ENCODE data around the gene PLEKHB2.
"Not testable (repeated sequence)": the region's sequence is repeated elsewhere in the genome, so short reads cannot be mapped to it uniquely, and the experiment has no call there.

PLEKHB2 gene

DNA sequence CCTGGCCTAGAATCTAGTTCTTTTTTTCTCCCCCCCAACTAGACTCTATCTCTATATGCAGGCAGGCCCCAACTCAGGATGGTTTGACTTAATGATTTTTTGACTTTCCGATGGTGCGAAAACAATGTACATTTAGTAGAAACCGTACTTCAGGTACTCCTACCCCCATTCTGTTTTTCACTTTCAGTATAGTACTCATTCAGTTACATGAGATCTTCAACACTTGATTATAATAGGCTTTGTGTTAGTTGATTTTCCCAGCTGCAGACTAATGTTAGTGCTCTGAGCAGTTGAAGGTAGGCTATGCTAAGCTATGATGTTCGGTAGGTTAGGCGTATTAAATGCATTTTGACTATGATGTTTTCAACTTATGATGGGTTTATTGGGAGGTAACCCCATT lies 37.7 kb downstream of the PLEKHB2 start:
- in situ Hi-C loops (cut with MboI; ENCODE audit: low sequenced_read_pairs): no loop called here

DNA sequence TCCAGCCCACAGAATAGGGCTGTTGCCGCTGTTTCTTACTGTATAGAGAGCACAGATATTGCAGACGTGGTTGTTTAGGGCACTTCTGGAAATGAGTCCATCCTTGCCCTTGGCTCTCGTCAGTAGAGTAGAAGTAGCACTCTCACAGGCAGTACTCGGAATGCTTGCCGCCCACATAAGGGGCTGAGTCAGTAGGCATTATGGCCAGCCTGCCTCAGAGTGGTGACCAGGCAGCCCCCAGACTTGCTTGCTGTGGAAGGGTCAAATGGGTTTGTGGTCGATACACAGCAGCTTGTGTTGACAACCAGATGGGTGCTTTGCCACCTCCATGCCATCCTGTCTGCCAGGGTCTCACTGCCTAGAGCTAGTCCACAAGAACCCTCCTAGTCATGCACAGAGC lies 38.7 kb downstream of the PLEKHB2 start:
- in situ Hi-C loops (cut with MboI; ENCODE audit: low sequenced_read_pairs): no loop called here

GRCh38 chr2:131145040-131145439 lies 39.9 kb downstream of the PLEKHB2 start:
- in situ Hi-C loops (cut with MboI; ENCODE audit: low sequenced_read_pairs): no loop called here

- in situ Hi-C loops (cut with MboI; ENCODE audit: low sequenced_read_pairs): no loop called here
These were observed 41.1 kb downstream of the PLEKHB2 start for GRCh38 chr2:131146231-131146630.

DNA sequence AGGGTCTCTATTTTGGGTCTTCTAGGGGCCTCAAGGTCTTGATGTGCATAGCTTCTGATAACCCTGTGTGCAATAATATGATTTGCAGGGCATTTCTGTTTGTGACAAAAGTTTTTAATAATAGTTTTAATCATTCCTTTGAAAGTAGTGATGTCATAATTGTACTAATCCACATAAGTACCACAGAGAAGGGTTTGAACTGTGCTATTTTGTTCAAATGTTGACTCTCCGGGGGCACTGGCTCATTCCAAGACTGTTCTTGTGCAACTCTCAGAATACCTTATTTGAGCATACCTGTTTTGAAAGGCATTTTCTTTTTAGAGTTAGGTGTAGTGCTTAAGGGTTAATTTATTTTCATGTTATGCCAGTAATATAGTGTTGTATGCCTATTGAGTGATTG lies 41.6 kb downstream of the PLEKHB2 start:
- in situ Hi-C loops (cut with MboI; ENCODE audit: low sequenced_read_pairs): no loop called here

DNA sequence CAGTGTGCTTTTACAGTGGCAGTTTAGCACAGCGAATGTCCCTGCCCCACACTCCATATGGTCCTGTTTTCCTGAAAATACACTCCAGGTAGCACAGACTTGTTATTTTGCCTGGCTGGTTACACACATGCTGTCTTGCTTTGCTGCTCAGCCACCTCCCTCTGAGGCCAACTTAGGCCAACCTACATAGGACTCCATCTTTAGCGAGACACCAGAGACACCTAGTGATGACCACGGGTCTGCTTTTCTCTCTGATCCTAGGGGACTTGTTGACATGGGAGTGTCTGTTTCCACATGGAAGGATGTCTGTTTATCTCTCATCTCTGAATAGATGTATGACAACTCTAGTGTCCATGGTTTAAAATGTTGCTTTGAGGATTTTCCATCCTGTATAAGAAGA lies 43.3 kb downstream of the PLEKHB2 start:
- in situ Hi-C loops (cut with MboI; ENCODE audit: low sequenced_read_pairs): no loop called here

DNA sequence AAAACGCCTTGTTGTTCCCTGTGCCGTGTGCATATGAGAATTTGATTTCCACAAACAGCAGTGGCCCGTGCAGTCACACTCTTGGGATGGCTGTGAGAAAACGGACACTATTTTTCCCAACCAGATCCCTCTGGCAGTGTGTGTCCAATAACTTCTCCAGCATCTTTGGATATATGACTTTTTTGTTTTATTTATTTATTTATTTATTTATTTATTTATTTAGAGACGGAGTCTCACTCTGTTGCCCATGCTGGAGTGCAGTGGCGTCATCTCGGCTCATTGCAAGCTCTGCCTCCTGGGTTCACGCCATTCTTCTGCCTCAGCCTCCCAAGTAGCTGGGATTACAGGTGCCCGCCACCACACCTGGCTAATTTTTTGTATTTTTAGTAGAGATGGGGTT lies 45.0 kb downstream of the PLEKHB2 start:
- in situ Hi-C loops (cut with MboI; ENCODE audit: low sequenced_read_pairs): not testable (repeated sequence)

DNA sequence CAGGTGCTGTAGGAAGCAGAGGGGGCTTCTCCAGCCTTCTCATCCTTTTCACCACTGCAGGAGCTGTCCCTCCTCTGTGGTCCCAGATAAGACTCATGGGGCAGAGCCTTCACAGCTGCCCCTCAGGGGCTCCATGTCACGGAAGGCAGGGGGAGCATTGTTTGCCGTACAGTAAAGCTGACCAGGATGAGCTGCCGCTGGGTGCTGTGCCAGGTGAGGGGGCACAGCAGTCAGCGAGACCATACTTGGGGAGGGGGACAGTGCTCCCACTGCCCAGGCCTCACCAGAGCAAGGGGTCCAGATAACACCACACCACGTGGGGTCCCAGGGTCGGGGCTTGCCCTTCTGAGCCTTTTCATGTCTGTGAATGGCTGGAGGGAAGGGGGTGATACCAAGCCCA lies 46.3 kb downstream of the PLEKHB2 start:
- in situ Hi-C loops (cut with MboI; ENCODE audit: low sequenced_read_pairs): no loop called here

- in situ Hi-C loops (cut with MboI; ENCODE audit: low sequenced_read_pairs): no loop called here
These were observed 46.9 kb downstream of the PLEKHB2 start for GRCh38 chr2:131152074-131152473.

GRCh38 chr2:131153529-131153928 lies 48.4 kb downstream of the PLEKHB2 start:
- in situ Hi-C loops (cut with MboI; ENCODE audit: low sequenced_read_pairs): no loop called here

DNA sequence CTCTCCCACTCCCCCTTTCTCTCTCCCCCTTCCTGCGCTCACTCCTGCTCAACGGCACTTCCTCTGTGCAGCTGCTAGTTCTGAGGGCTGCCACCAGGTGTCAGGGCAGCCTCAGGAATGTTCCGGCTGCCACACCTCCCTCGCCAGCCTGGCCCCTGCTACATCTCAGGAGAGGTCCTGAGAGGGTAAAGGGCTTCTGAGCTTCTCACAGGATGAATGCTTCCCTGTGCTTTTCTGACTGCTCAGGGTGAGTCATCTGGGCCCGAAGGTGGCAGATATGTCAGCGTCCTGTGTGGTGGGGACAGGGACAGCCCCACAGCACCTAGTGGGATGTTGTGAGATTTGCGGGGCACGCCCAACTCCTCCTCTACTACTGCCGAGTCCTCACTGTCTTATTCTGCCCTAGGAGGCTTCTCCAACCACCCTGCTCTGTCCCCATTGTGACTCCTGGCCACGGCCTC lies 49.0 kb downstream of the PLEKHB2 start:
- in situ Hi-C loops (cut with MboI; ENCODE audit: low sequenced_read_pairs): no loop called here

DNA sequence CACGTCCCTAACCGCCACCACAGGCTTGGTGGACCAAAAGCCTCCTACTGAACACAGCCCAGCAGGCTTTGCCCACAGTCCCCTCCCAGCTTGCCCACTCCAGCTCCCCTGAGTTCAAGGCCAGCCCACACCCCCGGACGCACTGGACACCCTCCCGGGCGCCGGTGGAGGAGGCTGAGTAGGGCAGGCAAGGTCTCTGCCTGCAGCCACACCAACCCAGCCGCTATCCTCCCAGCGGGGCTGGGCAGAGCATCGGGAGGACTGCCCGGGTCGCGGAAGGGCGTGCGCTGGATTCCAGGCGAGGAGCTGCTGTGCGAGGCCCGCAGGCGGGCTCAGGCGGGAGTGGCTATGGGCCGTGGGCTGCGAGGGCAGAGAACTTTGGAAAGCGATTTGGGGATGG lies 49.5 kb downstream of the PLEKHB2 start:
- in situ Hi-C loops (cut with MboI; ENCODE audit: low sequenced_read_pairs): no loop called here

DNA sequence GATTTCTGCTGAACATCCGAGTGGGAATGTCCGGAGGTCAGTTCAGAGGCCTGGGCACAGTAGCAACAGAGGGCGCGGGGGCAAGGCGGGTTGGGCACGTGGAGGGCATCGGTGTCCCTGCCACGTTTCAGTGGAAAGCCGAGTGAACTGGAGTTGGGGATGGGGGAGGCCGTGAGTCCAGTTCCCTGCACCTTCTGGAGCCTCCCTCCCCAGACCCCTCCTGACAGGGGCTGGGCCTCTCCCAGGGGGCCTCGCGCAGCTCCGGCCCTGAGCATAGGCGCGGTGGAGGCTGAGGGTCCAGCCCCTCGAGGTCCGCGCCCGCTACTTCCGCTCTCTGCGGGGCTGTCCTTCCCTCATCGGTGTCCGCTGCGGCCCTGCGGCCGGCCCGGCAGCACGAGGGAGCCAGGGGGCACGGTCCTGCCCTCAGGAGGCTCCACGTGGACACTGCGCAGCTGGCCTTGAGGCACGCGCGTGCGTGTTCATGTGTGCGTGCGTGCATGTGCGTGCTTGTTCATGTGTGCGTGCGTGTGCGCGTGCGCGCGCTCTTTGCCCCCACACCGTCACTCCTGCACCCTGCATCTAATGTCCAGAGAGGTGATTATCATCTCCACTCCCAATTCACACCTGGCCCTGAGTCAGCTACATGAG lies 50.2 kb downstream of the PLEKHB2 start:
- in situ Hi-C loops (cut with MboI; ENCODE audit: low sequenced_read_pairs): no loop called here

- in situ Hi-C loops (cut with MboI; ENCODE audit: low sequenced_read_pairs): no loop called here
These were observed 51.5 kb downstream of the PLEKHB2 start for GRCh38 chr2:131156452-131157149.

DNA sequence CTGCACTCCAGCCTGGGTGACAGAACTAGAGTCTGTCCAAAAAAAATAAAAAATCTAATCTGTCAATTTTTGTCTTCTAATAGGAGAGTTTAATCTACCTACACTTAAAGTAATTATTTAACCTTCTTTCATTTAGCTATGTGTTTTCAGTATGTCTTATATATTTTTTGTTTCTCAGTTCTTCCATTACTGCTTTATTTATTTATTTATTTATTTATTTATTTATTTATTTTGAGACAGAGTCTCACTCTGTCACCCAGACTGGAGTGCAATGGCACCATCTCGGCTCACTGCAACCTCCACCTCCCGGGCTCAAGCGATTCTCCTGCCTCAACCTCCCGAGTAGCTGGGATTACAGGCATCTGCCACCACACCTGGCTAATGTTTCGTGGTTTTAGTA lies 60.4 kb downstream of the PLEKHB2 start:
- in situ Hi-C loops (cut with MboI; ENCODE audit: low sequenced_read_pairs): not testable (repeated sequence)

GRCh38 chr2:131168538-131168937 lies 63.4 kb downstream of the PLEKHB2 start:
- in situ Hi-C loops (cut with MboI; ENCODE audit: low sequenced_read_pairs): no loop called here

- in situ Hi-C loops (cut with MboI; ENCODE audit: low sequenced_read_pairs): not testable (repeated sequence)
These were observed 72.9 kb downstream of the PLEKHB2 start for GRCh38 chr2:131178050-131178449.

GRCh38 chr2:131178721-131179418 lies 73.7 kb downstream of the PLEKHB2 start:
- in situ Hi-C loops (cut with MboI; ENCODE audit: low sequenced_read_pairs): not testable (repeated sequence)

GRCh38 chr2:131181451-131181850 lies 76.3 kb downstream of the PLEKHB2 start:
- in situ Hi-C loops (cut with MboI; ENCODE audit: low sequenced_read_pairs): not testable (repeated sequence)

- in situ Hi-C loops (cut with MboI; ENCODE audit: low sequenced_read_pairs): not testable (repeated sequence)
These were observed 88.3 kb downstream of the PLEKHB2 start for GRCh38 chr2:131193421-131193820.

DNA sequence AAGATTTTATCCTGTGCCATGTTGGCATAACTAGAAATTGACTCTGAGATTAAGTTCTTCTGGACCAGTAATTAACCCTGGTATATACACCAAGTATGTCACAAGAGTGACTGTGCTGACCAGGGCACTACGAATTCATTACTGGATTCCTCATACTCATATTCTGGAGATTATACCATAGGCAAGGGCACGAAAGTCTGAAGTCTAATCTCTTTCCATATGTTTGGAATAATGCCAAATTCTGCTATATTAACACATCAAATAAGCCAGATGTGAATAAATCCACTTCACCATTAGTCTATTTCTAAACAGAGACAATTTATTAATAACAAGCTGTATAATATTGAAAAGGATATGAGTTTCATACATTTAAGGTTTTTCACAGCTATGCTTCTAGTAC lies 91.0 kb downstream of the PLEKHB2 start:
- in situ Hi-C loops (cut with MboI; ENCODE audit: low sequenced_read_pairs): not testable (repeated sequence)
